ENCODE measurements around the gene FAM107B.

GRCh38 chr10:14554491-14555205, 220.0 kb downstream of the FAM107B start:
- TF ChIP-seq KLF1 (tag by site-specific recombination; IDR thresholded peaks at IDR 0.05) = no peak
- no peak for TF ChIP-seq CTCF (tag by site-specific recombination; IDR thresholded peaks at IDR 0.05)
- TF ChIP-seq ZSCAN5A (tag by site-specific recombination; IDR thresholded peaks at IDR 0.05) = no peak
- no peak for TF ChIP-seq ZNF660 (tag by site-specific recombination; IDR thresholded peaks at IDR 0.05)
- TF ChIP-seq TRIM28 (IDR thresholded peaks at IDR 0.05; ENCODE audit: borderline replicate concordance, low read length) = no peak
- TF ChIP-seq ZNF121 (tag by site-specific recombination; IDR thresholded peaks at IDR 0.05) = no peak
- TF ChIP-seq GLI4 (tag by site-specific recombination; IDR thresholded peaks at IDR 0.05) = no peak
- no peak for TF ChIP-seq SP2 (tag by site-specific recombination; IDR thresholded peaks at IDR 0.05)
- no peak for TF ChIP-seq BCL11A (tag by site-specific recombination; IDR thresholded peaks at IDR 0.05; ENCODE audit: low read depth)
- TF ChIP-seq RBAK (tag by site-specific recombination; IDR thresholded peaks at IDR 0.05) = no peak
- TF ChIP-seq ELK4 (IDR thresholded peaks at IDR 0.05; ENCODE audit: borderline replicate concordance, low read depth, low read length) = no peak
- no peak for TF ChIP-seq PBX3 (CRISPR knock-in tag; IDR thresholded peaks at IDR 0.05)
- TF ChIP-seq REST (tag by site-specific recombination; IDR thresholded peaks at IDR 0.05) = no peak
- TF ChIP-seq ZNF175 (tag by site-specific recombination; IDR thresholded peaks at IDR 0.05) = no peak

All from HEK293 (cell line).